K562 (cell line): ENCODE results near the gene KLF1.

ENCODE experiments used
- CBFA2T3 ChIP-seq: fragments of 450-650 bp; IDR thresholded peaks from 2 replicates; pipeline ENCODE4 v1.6.1; 2017
- GTF3C2 ChIP-seq: IDR thresholded peaks from 3 replicates; pipeline ENCODE4 v1.6.1; 2011; ENCODE audit warnings: borderline replicate concordance, mild to moderate bottlenecking, moderate library complexity; ENCODE audit not compliant: insufficient read length; ENCODE audit errors: extremely low read depth
- POLR2A ChIP-seq: fragments of 450-650 bp; conservative IDR thresholded peaks from 2 replicates; pipeline ENCODE4 v1.6.1; 2016
- RBM22 ChIP-seq: fragments of 200-400 bp; formaldehyde crosslinking; IDR thresholded peaks from 2 replicates; pipeline ENCODE4 v1.6.1; 2018; ENCODE audit warnings: low read length, low read depth; ENCODE audit not compliant: poor library complexity, severe bottlenecking
- REST ChIP-seq, 2 experiments: fragments of 450-650 bp; formaldehyde crosslinking in 1 of 2; IDR thresholded peaks; 2 replicates each; pipeline versions ENCODE4 v1.4.0 to v1.6.1; 2014 to 2020; ENCODE audit warnings: mild to moderate bottlenecking in 2 of 2, borderline replicate concordance in 1 of 2, low read depth in 1 of 2
- SMAD2 ChIP-seq: fragments of 150-350 bp; IDR thresholded peaks from 2 replicates; pipeline ENCODE4 v1.6.1; 2014; ENCODE audit warnings: low read depth, mild to moderate bottlenecking, low read length
- TAF7 ChIP-seq: fragments of 450-650 bp; IDR thresholded peaks from 2 replicates; pipeline ENCODE4 v1.6.1; 2016; ENCODE audit warnings: missing genetic modification characterization, missing compliant biosample characterization
- TF ChIP-seq, protein P1 (sequence below): fragments of 150-350 bp; IDR thresholded peaks from 2 replicates; pipeline ENCODE4 v1.6.1; 2014; ENCODE audit warnings: low read depth, mild to moderate bottlenecking, low read length, borderline replicate concordance
- TF ChIP-seq, protein P2 (sequence below): fragments of 250-450 bp; sonication (Bioruptor Pico); IDR thresholded peaks from 2 replicates; pipeline ENCODE4 v1.4.0; 2020; ENCODE audit warnings: mild to moderate bottlenecking, moderate library complexity
- TF ChIP-seq, protein P3 (sequence below), 3 experiments: IDR thresholded peaks in 2 of 3; conservative IDR thresholded peaks in 1 of 3; 2 replicates each; pipeline ENCODE4 v1.5.1; 2011 to 2012; ENCODE audit warnings: low read length in 3 of 3, mild to moderate bottlenecking in 3 of 3, control low read depth in 2 of 3, improper control_type of control experiment in 1 of 3, inconsistent platforms in 1 of 3, low read depth in 1 of 3, mixed read lengths in 1 of 3, moderate library complexity in 1 of 3; ENCODE audit not compliant: insufficient read depth in 2 of 3

- TF ChIP-seq SMAD2 (no peak), TAF7 (tag) (no peak), REST (IDR thresholded peaks at IDR 0.05; ENCODE audit: borderline replicate concordance) (no peak), REST (CRISPR knock-in tag; IDR thresholded peaks at IDR 0.05; ENCODE audit: low read depth) (no peak), POLR2A (no peak), GTF3C2 (no peak), CBFA2T3 (no peak), RBM22 (no peak)
- TF ChIP-seq, protein P1, sequence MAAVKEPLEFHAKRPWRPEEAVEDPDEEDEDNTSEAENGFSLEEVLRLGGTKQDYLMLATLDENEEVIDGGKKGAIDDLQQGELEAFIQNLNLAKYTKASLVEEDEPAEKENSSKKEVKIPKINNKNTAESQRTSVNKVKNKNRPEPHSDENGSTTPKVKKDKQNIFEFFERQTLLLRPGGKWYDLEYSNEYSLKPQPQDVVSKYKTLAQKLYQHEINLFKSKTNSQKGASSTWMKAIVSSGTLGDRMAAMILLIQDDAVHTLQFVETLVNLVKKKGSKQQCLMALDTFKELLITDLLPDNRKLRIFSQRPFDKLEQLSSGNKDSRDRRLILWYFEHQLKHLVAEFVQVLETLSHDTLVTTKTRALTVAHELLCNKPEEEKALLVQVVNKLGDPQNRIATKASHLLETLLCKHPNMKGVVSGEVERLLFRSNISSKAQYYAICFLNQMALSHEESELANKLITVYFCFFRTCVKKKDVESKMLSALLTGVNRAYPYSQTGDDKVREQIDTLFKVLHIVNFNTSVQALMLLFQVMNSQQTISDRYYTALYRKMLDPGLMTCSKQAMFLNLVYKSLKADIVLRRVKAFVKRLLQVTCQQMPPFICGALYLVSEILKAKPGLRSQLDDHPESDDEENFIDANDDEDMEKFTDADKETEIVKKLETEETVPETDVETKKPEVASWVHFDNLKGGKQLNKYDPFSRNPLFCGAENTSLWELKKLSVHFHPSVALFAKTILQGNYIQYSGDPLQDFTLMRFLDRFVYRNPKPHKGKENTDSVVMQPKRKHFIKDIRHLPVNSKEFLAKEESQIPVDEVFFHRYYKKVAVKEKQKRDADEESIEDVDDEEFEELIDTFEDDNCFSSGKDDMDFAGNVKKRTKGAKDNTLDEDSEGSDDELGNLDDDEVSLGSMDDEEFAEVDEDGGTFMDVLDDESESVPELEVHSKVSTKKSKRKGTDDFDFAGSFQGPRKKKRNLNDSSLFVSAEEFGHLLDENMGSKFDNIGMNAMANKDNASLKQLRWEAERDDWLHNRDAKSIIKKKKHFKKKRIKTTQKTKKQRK = no peak
- TF ChIP-seq, protein P2, sequence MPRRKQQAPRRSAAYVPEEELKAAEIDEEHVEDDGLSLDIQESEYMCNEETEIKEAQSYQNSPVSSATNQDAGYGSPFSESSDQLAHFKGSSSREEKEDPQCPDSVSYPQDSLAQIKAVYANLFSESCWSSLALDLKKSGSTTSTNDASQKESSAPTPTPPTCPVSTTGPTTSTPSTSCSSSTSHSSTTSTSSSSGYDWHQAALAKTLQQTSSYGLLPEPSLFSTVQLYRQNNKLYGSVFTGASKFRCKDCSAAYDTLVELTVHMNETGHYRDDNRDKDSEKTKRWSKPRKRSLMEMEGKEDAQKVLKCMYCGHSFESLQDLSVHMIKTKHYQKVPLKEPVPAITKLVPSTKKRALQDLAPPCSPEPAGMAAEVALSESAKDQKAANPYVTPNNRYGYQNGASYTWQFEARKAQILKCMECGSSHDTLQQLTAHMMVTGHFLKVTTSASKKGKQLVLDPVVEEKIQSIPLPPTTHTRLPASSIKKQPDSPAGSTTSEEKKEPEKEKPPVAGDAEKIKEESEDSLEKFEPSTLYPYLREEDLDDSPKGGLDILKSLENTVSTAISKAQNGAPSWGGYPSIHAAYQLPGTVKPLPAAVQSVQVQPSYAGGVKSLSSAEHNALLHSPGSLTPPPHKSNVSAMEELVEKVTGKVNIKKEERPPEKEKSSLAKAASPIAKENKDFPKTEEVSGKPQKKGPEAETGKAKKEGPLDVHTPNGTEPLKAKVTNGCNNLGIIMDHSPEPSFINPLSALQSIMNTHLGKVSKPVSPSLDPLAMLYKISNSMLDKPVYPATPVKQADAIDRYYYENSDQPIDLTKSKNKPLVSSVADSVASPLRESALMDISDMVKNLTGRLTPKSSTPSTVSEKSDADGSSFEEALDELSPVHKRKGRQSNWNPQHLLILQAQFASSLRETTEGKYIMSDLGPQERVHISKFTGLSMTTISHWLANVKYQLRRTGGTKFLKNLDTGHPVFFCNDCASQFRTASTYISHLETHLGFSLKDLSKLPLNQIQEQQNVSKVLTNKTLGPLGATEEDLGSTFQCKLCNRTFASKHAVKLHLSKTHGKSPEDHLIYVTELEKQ = no peak
- TF ChIP-seq, protein P3, sequence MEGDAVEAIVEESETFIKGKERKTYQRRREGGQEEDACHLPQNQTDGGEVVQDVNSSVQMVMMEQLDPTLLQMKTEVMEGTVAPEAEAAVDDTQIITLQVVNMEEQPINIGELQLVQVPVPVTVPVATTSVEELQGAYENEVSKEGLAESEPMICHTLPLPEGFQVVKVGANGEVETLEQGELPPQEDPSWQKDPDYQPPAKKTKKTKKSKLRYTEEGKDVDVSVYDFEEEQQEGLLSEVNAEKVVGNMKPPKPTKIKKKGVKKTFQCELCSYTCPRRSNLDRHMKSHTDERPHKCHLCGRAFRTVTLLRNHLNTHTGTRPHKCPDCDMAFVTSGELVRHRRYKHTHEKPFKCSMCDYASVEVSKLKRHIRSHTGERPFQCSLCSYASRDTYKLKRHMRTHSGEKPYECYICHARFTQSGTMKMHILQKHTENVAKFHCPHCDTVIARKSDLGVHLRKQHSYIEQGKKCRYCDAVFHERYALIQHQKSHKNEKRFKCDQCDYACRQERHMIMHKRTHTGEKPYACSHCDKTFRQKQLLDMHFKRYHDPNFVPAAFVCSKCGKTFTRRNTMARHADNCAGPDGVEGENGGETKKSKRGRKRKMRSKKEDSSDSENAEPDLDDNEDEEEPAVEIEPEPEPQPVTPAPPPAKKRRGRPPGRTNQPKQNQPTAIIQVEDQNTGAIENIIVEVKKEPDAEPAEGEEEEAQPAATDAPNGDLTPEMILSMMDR (IDR thresholded peaks at IDR 0.05 in 2 of 3, conservative IDR thresholded peaks at IDR 0.05 in 1 of 3; ENCODE audit: insufficient read depth in 2 of 3, low read depth in 1 of 3, low read length in 3 of 3) = no peak
Measured at GRCh38 chr19:12899891-12900518, 13.0 kb upstream of the KLF1 start.
